Fibroblast of skin of back (primary cell): Measurements from ENCODE around the gene CETP.
"Not testable (repeated sequence)": the region's sequence is repeated elsewhere in the genome, so short reads cannot be mapped to it uniquely, and the experiment has no call there.

Experiments
- DNase-seq: peaks from one replicate; pipeline ENCODE4 v3.0.0-alpha.2; 2013

CETP gene

DNA sequence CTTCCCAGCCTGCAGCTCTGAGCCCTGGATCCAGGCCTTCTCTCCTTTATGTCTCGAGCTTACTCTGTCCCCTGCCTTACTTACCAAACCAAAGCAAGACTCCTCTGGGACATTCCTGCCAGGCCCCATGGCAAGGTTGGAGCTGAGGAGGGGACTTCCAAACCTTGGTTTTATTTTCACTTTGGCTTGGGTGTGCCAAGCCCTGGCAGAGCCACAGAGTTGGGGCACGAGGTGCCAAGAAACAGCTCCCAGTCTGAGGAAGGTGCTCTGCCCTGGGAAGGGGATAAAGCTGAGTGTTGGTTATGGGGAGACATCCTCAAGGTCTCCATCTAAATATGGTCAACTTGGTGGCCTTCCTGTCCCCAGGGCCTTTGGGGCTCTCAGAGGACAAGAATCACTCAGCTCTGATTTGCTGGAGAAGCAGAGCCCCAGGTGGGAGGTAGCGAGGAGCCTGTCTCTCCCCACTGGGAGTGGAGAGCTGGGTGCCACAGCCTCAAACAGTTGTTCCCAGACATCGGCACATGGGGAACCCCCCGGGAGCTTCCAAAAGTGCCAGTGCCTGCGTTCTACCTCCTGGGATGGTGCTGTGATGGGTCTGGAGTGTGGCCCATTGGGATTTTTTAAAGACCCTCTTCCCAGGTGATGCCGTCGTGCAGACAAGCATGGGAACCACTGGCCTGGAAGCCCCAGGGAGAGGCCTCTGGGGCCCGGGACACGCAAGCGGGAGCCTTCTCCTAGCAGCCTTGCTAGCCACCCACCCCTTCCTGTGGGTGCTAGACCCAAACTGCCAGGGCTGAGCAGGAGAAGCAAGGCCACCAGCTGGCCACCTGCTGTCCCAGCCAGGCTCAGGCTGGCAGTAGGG is 37.9 kb downstream of the CETP start:
- DNase-seq, result no peak

GRCh38 chr16:57000271-57001025 is 38.7 kb downstream of the CETP start:
- peak; percentile 99 for DNase-seq

DNA sequence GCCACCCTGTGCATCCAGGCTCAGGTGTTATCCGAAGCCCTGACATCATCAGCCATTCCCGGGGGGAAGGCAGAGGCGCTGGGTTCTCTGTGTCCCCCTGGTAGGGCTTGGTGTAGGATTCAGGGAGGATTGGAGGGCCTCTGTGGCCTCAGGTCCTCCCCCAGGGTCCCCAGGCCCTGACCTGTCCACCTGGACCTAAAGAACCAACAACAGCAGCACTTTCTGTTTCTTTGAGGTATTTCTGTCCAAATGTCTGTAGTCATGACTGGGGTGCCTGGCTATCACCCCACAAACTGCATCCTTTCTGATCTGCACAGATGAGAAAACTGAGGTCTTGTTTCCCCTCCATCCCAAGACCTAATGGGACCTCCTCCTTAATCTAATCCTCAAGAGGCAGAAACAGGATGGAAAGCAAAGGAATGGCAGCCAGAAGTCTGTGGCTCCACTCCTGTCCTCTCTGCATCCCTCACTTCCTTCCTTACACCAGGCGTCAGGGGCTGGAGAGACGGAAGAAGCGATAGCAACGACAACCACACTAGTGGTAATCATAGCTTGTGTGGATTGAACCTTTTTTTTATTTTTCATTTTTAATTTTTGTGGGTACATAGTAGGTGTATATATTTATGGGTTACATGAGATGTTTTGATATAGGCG is 39.4 kb downstream of the CETP start:
- no peak for DNase-seq

DNA sequence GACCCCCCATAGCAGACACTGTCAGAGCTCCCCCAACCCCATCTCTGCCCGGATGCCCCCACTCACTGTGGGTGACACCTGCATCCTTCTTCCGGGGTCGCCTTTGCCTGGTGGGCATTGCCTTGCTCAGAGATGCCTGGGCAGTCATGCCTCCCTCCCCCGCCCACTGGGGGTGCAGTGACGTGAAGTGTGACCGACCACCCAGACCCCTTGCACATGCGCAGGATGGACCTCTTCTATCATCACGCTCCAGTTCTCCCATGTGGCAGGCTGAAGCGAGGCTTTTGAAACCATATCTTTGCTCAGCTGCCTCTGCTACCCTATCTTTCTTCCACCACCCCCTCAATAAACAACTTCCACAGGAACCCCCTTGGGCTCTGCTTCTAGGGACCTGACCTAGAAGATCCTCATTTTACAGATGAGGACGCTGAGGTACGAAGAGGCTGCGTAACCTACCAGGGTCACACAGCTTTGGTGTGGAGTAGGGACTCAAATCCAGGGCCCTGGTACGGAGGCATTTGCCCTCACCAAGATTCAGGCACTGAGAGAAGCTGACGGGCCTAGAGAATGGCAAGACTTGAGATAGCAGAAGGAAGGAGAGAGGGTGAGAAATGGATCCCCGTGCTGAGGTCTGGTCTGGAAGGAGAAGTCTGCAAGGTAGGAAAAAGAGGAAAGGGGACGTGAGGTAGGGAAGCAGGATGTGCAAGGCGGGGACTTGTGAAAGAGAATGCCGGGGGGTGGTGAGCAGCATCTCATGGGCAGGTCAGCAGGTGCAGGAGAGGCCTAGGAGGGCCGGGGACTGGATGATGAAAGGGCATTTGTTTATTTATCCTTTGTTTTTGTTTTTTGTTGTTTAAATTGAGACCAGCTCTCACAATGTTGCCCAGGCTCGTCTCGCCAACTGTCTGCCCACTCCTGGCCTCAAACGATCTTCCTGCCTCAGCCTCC is 42.0 kb downstream of the CETP start:
- DNase-seq, result no peak

- DNase-seq, result no peak
These were observed 42.9 kb downstream of the CETP start for GRCh38 chr16:57004387-57005250.

DNA sequence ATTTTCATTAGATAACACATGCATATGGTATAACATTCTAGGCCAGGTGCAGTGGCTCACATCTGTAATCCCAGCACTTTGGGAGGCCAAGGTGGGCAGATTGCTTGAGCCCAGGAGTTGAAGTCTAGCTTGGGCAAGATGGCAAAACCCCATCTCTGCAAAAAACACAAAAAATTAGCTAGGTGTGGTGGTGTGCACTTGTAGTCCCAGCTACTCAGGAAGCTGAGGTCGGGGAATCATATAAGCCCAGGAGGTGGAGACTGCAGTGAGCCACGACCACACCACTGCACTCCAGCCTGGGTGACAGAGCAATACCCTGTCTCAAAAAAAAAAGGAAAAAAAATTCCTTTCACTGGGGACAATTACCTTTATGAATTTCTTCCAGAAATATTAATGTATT is 43.8 kb downstream of the CETP start:
- DNase-seq, result not testable (repeated sequence)

DNA sequence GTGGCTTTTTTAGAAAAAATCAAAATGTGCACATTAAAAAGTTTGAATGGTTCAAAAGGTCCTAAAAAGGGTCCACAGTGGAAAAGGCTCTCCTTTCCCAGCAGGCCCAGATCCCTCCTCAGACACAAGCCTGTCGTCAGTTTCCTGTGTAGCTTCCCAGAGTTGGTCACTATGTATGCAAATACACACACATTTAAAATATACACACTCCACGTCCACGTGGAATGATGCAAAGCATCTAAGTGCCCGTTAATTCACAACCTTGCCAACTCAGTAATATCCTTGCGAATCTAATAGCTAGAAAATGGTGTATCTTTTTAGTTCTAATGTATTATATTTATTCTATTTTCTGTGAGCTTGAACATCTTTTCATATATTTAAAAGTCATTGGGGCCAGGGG is 45.3 kb downstream of the CETP start:
- DNase-seq, result no peak

DNA sequence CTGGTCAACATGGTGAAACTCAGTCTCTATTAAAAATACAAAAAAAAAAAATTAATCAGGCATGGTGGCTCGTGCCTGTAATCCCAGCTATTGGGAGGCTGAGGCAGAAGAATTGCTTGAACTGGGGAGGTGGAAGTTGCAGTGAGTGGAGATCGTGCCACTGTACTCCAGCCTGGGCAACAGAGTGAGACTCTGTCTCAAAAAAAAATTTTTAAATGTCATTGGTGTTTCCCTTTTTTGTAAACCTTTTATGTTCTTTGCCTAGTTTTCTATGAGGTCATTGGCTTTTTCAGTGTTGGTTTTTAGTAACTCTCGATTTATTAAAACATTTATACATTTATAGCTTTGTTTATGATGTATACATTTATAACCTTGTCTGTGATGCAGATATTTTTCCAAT is 45.8 kb downstream of the CETP start:
- DNase-seq, result no peak

- no peak for DNase-seq
These were observed 46.7 kb downstream of the CETP start for GRCh38 chr16:57008440-57008839.

DNA sequence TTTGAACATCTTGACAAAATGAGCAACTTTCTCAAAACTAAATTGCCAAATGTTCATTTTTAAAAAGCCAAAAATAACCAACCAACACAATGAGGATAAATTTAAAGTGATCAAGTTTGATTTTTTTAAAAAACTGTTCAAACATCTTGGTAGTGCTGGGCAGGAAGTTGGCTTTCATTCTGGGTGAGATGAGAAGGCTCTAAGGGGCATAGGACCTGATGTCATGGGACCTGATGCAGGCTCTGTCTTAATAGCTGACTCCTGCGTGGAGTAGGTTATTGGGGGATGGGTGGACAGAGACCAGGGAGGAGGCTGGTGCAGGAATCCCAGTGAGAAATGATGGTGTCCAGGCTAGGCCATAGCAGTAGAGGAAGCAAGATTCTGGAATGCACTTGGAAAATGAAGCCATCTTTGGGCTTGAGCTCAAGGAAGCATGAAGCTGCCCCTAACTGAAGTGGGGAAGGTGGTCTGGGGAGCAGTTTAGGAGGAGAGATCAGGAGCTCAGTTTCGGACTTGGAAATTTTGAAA is 48.0 kb downstream of the CETP start:
- DNase-seq, result no peak

DNA sequence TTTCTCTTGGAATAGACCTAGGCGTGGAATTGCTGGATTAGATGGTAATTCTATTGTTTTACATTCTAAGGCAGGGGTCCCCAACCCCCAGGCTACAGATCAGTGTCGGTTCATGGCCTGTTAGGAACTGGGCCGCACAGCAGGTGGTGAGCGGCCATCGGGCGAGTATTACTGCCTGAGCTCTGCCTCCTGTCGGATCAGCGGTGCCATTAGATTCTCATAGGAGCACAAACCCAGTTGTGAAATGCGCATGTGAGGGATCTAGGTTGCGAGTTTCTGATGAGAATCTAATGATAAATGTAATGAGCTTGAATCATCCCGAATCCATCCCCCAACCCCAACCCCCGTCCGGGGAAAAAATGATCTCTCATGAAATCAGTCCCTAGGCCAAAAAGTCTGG is 50.6 kb downstream of the CETP start:
- no peak for DNase-seq

GRCh38 chr16:57013229-57013628 is 51.5 kb downstream of the CETP start:
- peak; percentile 61 for DNase-seq

GRCh38 chr16:57013902-57014301 is 52.2 kb downstream of the CETP start:
- DNase-seq, result no peak

DNA sequence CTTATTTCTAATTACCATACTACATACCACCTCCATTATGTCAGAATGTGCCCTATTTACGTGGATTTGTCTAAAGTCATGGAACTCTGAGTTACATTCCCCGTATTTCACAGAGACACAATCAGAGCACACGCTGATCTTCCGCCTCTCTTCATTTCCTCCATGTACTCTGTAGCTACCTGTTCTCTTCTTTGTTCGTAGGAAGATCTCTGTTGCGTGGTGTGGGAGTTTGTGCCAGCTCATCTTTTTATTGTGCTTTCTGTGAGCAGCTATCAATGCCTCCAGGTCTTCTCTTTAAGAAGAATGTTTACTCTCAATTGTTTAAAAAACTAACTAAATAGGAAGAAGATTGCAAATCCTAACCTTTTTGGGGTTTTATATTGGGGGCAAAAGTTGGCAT is 54.6 kb downstream of the CETP start:
- no peak for DNase-seq

- DNase-seq, result no peak
These were observed 55.1 kb downstream of the CETP start for GRCh38 chr16:57016831-57017230.

- peak; percentile 58 for DNase-seq
These were observed 55.5 kb downstream of the CETP start for GRCh38 chr16:57017251-57017650.

DNA sequence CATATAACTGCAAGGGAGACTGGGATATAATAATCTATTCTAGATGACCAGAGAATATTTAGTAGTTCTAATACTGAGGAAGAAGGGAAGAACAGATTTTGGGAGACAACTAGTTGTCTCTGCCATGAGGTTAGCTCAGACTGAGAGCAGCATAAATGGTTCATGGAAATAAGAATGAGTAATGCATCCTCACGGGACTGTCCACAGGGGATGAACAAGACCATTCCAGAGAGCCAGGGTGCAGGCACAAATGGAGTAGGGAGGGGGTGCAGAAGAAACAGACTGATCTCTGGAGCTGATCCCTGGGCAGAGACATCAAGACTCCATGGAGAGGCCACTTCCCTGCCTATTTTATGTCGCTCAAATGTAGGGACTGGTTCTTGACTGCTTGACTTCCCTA is 58.0 kb downstream of the CETP start:
- peak; percentile 40 for DNase-seq

- no peak for DNase-seq
These were observed 58.9 kb downstream of the CETP start for GRCh38 chr16:57020651-57021050.

DNA sequence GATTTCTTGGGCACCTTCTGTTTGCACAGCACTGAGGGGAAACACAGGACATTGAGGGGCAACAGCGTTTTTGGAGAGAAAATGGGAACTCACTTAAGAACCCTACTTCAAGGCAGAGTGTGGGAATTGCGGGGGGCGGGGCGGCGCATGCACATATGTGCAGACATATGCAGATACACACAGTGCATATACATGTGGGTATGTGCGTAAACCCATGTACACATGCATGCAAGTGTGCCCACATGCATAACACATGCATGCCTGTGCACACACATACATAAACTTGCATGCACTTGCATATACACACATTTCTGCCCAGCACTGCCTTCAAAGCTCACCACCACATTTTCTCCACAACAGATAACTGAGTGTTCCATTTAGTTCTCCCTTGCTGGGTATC is 60.0 kb downstream of the CETP start:
- no peak for DNase-seq

- no peak for DNase-seq
These were observed 60.7 kb downstream of the CETP start for GRCh38 chr16:57022445-57022844.
